Astrocyte of the cerebellum (primary cell): ENCODE data around the gene TDRD7.

Source experiments
- DNase-seq: peaks from one replicate; pipeline ENCODE4 v3.0.0-alpha.2; 2011; ENCODE audit warnings: low read depth
- H3K4me3 ChIP-seq: 2 replicates; pipeline ENCODE4 v1.5.1; 2011; ENCODE audit warnings: mild to moderate bottlenecking, low read depth, low read length, moderate library complexity
- CTCF ChIP-seq: IDR thresholded peaks from 2 replicates; pipeline ENCODE4 v1.5.1; 2012; ENCODE audit warnings: low read length, low read depth, moderate library complexity, mild to moderate bottlenecking; ENCODE audit errors: missing control alignments
- in situ Hi-C: cut with HindIII; loops from 2 replicates; pipeline ENCODE4 v1.10.0; 2017; ENCODE audit warnings: low sequenced_read_pairs

The TDRD7 gene

GRCh38 chr9:97518909-97519307 is 107.0 kb downstream of the TDRD7 start:
- no peak overlapping the region for H3K4me3 ChIP-seq
- DNase-seq = peak; percentile 4
- TF ChIP-seq CTCF = no peak

GRCh38 chr9:97519441-97519970 is 107.6 kb downstream of the TDRD7 start:
- DNase-seq = no peak
- TF ChIP-seq CTCF = no peak
- in situ Hi-C loops = no loop called here
- H3K4me3 ChIP-seq = no peak overlapping the region

More at GRCh38 chr9:97518909-97519307, 107.0 kb downstream of the TDRD7 start:
- in situ Hi-C loops = no loop called here

- in situ Hi-C loops = no loop called here
- no peak overlapping the region for H3K4me3 ChIP-seq
- no peak for TF ChIP-seq CTCF
- DNase-seq = no peak
These were observed 109.9 kb downstream of the TDRD7 start for GRCh38 chr9:97521576-97522333.

- no peak for DNase-seq
- in situ Hi-C loops = no loop called here
These were observed 112.5 kb downstream of the TDRD7 start for GRCh38 chr9:97524424-97524823.

GRCh38 chr9:97525451-97525850 is 113.6 kb downstream of the TDRD7 start:
- TF ChIP-seq CTCF = no peak
- no peak overlapping the region for H3K4me3 ChIP-seq
- DNase-seq = no peak
- in situ Hi-C loops = no loop called here

More at GRCh38 chr9:97524424-97524823, 112.5 kb downstream of the TDRD7 start:
- TF ChIP-seq CTCF = no peak
- H3K4me3 ChIP-seq = no peak overlapping the region

- in situ Hi-C loops = no loop called here
- TF ChIP-seq CTCF = no peak
- DNase-seq = no peak
- H3K4me3 ChIP-seq = no peak overlapping the region
These were observed 115.1 kb downstream of the TDRD7 start for GRCh38 chr9:97526895-97527575.
